Heart left ventricle (tissue), 13 donors: ENCODE data around the gene ZDHHC16.

Source experiments
- POLR2A ChIP-seq, 2 donors: fragments of 450-650 bp; IDR thresholded peaks; one replicate each; pipeline ENCODE4 v1.6.1; 2017; ENCODE audit warnings: antibody characterized with exemption in 2 of 2, mild to moderate bottlenecking in 2 of 2, moderate library complexity in 2 of 2
- TF ChIP-seq, protein P1 (sequence below), 12 donors: fragments of 200-600 bp; sonication (generic) in 4 of 12; IDR thresholded peaks; one replicate each; pipeline versions ENCODE4 v1.5.0 to v1.8.0; 2018 to 2022; ENCODE audit warnings: antibody characterized with exemption in 12 of 12, mild to moderate bottlenecking in 5 of 12
- donor health status: ischemic (EF 13 %, LVEDD 7.1; RV severe dilation, severe dysfunction).
- donor health status: DM: no; HTN: yes; CAD: no.
- donor health status: DM: no; HTN: no; CAD: no.
- donor health status: ischemic (EF 25% LVEDD 6.9; RV normal size, moderate dysfunction).
- donor health status: ischemic (EF 25% LVEDD 5.7; RV mildly dilated, moderate dysfunction).
- donor health status: ischemic (EF 35%, LVEDD 5.7; RV mildly dilated, moderate dysfunction).
- donor health status: nonischemic (EF 11% LVEDD 7.7; RV severe dilation, severe dysfunction).
- donor health status: DM: yes; HTN: yes; CAD: no.
- donor health status: PGD.
- donor health status: ischemic (EF 29% LVEDD 5.4; RV normal size, mild dysfunction).
- donor health status: nonischemic (EF 23%, LVEDD 6.1; RV moderate dilation, normal function).

DNA sequence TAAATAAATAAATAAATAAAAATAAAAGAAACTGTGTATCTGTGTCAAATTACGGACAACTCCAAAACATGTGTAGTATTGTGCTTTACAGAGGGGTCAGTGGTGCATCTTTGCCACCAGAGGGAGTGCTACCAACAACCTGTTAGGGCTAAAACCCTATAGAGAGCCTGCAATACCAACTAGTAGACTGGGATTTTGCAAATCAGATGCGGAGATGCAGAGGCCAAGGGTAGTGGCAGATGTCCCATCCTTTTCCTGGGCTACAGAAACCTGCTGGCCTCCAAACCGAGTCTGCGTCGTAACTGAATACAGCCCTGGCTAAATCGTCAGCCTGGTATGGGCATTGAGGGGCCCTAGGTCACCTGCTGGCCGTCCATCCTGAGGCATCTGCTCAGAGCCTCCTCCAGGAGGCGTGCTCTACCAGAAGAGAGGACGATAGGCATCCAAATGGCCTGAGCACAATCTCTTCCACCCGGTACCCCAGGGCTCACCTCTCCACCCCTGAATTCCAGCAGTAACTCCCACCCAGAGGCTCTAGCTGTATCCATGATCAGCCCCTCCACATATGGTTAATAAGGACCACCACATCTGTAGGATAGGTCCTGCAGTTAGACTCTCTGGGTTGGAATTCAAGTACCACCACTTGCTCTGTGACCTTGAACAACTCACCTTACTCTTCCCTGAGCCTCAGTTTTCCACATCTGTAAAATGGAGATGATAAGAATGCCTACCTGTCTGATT, 38.6 kb upstream of the ZDHHC16 start:
- no peak for TF ChIP-seq POLR2A (IDR thresholded peaks at IDR 0.05)
- TF ChIP-seq, protein P1, sequence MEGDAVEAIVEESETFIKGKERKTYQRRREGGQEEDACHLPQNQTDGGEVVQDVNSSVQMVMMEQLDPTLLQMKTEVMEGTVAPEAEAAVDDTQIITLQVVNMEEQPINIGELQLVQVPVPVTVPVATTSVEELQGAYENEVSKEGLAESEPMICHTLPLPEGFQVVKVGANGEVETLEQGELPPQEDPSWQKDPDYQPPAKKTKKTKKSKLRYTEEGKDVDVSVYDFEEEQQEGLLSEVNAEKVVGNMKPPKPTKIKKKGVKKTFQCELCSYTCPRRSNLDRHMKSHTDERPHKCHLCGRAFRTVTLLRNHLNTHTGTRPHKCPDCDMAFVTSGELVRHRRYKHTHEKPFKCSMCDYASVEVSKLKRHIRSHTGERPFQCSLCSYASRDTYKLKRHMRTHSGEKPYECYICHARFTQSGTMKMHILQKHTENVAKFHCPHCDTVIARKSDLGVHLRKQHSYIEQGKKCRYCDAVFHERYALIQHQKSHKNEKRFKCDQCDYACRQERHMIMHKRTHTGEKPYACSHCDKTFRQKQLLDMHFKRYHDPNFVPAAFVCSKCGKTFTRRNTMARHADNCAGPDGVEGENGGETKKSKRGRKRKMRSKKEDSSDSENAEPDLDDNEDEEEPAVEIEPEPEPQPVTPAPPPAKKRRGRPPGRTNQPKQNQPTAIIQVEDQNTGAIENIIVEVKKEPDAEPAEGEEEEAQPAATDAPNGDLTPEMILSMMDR (IDR thresholded peaks at IDR 0.05) = peak; percentile 76 to 91 (median 82)
